Ishikawa (cell line): ENCODE measurements around the gene MED12L.

Source experiments
- CEBPB ChIP-seq: IDR thresholded peaks from 2 replicates; pipeline ENCODE4 v1.6.1; 2012
- CREB1 ChIP-seq: IDR thresholded peaks from 2 replicates; pipeline ENCODE4 v1.6.1; 2012; ENCODE audit warnings: low read depth
- EGR1 ChIP-seq: IDR thresholded peaks from 2 replicates; pipeline ENCODE4 v1.6.1; 2012
- EP300 ChIP-seq: IDR thresholded peaks from 2 replicates; pipeline ENCODE4 v1.6.1; 2012; ENCODE audit warnings: borderline replicate concordance
- FOXM1 ChIP-seq: IDR thresholded peaks from 2 replicates; pipeline ENCODE4 v1.6.1; 2012; ENCODE audit warnings: low read depth, borderline replicate concordance
- NFIC ChIP-seq: IDR thresholded peaks from 2 replicates; pipeline ENCODE4 v1.6.1; 2012
- RAD21 ChIP-seq: IDR thresholded peaks from 2 replicates; pipeline ENCODE4 v1.6.1; 2012; ENCODE audit warnings: low read depth
- TAF1 ChIP-seq: IDR thresholded peaks from 2 replicates; pipeline ENCODE4 v1.6.1; 2012; ENCODE audit warnings: low read depth, mild to moderate bottlenecking
- TCF12 ChIP-seq: IDR thresholded peaks from 2 replicates; pipeline ENCODE4 v1.6.1; 2012; ENCODE audit warnings: low read depth
- TEAD4 ChIP-seq: IDR thresholded peaks from 2 replicates; pipeline ENCODE4 v1.6.1; 2012
- YY1 ChIP-seq: IDR thresholded peaks from 2 replicates; pipeline ENCODE4 v1.6.1; 2012; ENCODE audit warnings: low read depth
- ZBTB7A ChIP-seq: IDR thresholded peaks from 2 replicates; pipeline ENCODE4 v1.6.1; 2012; ENCODE audit warnings: low read depth
- TF ChIP-seq, protein P1 (sequence below): IDR thresholded peaks from 2 replicates; pipeline ENCODE4 v1.6.1; 2012
- TF ChIP-seq, protein P2 (sequence below): IDR thresholded peaks from 2 replicates; pipeline ENCODE4 v1.6.1; 2012; ENCODE audit warnings: low read depth, mild to moderate bottlenecking
- TF ChIP-seq, protein P3 (sequence below): IDR thresholded peaks from 2 replicates; pipeline ENCODE4 v1.6.1; 2012

MED12L gene

DNA sequence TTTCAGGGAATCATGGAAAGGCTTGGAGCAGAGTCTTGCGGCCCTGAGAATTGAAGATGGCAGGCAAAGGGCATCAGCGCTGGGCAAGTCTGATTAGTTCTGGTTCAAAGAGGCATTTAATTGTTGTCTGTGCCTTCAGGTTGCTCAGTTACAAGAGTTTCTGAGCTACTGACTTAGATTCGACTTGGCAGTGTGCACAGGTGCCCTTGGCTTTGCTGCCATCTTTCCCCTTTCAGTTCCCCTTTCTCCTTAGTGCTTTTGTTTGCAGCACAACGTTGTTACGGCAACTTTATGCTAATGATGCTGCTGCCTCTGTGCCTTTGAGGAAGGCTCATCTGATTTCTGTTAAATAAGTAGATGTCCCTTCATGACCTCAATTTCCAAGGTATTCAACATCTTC lies 180.4 kb downstream of the MED12L start:
- TF ChIP-seq YY1 (no peak), RAD21 (no peak), NFIC (no peak), TEAD4 (no peak), CEBPB (no peak), ZBTB7A (no peak), TCF12 (no peak), TAF1 (no peak), EP300 (no peak)
- TF ChIP-seq, protein P1, sequence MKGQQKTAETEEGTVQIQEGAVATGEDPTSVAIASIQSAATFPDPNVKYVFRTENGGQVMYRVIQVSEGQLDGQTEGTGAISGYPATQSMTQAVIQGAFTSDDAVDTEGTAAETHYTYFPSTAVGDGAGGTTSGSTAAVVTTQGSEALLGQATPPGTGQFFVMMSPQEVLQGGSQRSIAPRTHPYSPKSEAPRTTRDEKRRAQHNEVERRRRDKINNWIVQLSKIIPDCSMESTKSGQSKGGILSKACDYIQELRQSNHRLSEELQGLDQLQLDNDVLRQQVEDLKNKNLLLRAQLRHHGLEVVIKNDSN = no peak
- TF ChIP-seq, protein P2, sequence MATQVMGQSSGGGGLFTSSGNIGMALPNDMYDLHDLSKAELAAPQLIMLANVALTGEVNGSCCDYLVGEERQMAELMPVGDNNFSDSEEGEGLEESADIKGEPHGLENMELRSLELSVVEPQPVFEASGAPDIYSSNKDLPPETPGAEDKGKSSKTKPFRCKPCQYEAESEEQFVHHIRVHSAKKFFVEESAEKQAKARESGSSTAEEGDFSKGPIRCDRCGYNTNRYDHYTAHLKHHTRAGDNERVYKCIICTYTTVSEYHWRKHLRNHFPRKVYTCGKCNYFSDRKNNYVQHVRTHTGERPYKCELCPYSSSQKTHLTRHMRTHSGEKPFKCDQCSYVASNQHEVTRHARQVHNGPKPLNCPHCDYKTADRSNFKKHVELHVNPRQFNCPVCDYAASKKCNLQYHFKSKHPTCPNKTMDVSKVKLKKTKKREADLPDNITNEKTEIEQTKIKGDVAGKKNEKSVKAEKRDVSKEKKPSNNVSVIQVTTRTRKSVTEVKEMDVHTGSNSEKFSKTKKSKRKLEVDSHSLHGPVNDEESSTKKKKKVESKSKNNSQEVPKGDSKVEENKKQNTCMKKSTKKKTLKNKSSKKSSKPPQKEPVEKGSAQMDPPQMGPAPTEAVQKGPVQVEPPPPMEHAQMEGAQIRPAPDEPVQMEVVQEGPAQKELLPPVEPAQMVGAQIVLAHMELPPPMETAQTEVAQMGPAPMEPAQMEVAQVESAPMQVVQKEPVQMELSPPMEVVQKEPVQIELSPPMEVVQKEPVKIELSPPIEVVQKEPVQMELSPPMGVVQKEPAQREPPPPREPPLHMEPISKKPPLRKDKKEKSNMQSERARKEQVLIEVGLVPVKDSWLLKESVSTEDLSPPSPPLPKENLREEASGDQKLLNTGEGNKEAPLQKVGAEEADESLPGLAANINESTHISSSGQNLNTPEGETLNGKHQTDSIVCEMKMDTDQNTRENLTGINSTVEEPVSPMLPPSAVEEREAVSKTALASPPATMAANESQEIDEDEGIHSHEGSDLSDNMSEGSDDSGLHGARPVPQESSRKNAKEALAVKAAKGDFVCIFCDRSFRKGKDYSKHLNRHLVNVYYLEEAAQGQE = no peak

DNA sequence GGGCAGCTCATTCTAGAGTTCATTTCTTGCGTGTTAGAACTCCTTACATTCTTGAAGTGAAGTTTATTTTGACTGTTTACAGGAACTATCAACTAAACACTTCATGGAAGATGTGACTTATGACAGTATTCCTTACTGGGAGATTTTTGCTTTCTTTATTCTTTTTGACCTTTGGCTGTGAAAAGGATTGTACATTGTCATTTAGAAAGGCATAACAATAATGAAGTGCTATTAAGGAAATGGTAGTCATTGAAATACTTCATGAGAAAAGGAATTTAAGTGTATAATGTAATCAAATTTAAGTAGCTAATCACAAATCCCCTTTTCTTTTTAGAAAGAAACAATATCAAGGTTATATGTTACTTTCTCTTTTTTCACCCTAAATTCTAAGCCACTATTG lies 181.6 kb downstream of the MED12L start:
- TF ChIP-seq, protein P2 = no peak
- TF ChIP-seq YY1 (no peak), FOXM1 (no peak), TAF1 (no peak), RAD21 (no peak), ZBTB7A (no peak)
- TF ChIP-seq, protein P1 = no peak

DNA sequence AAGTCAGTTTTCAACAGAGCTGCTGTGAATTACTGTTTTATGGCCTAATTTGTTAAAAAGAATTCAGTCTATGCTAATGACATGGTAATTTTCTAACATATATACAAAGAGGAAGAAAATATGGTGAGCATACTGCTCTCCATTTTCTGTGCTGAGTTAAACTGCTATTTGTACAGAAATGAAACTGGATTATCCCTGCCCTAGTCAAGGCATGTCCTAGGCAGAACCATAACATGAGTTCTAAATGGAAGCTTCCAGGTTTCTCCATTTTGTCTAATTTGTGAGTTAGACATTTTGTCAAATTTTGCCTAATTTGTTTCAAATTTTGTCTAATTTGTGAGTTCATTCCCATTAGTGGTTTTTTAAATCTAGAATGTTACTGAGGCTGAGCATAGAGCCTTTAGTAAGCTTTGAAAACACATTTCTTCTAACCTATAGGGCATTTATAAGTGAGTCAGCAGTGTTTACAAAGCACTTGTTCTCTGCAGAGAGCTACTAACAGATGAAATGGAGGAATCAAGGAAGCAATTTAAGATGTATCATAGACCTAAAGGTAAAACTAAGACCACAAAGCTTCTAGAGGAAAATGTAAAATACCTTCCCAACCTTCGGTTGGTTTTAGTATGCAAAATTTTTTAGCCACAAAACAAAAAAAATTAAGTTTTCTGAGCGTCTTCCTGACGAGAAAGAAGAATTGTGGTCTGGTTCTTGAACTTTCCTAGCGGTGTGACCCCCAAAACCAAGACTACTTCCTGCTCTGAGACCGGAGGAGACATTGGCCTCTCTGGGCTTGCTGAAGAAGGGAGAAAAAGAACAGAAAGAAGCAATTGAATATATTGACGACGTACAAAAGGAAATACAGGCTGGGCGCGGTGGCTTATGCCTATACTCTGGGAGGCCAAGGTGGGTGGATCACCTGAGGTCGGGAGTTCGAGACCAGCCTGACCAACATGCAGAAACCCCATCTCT lies 183.1 kb downstream of the MED12L start:
- TF ChIP-seq ZBTB7A = no peak
- TF ChIP-seq, protein P1 = no peak
- no peak for TF ChIP-seq CEBPB
- TF ChIP-seq, protein P3, sequence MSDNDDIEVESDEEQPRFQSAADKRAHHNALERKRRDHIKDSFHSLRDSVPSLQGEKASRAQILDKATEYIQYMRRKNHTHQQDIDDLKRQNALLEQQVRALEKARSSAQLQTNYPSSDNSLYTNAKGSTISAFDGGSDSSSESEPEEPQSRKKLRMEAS = no peak
- TF ChIP-seq RAD21 = no peak
- TF ChIP-seq YY1 = no peak
- no peak for TF ChIP-seq EGR1
- no peak for TF ChIP-seq NFIC
- TF ChIP-seq TAF1 = no peak
- TF ChIP-seq FOXM1 = no peak
- no peak for TF ChIP-seq EP300
- no peak for TF ChIP-seq TEAD4
- TF ChIP-seq TCF12 = no peak
- TF ChIP-seq CREB1 = no peak
- TF ChIP-seq, protein P2 = no peak

DNA sequence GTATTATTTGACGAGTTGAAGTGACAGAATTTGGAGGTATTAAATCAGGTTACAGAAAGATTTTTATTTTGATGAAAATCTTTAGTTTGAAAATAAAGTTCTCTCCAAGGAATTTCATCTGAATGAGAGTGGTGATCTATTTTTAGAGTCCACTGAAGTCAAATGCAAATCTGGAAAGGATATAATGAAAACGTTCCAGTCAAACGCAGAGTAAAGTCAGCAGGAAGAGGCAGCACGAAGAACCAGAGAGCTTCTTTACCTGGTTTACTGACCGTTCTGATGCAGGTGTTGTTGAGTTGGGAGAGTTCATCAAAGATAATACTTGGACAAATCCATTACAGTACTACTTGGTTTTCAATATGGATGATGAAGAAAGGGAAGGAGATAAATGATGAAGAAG lies 184.2 kb downstream of the MED12L start:
- no peak for TF ChIP-seq YY1

DNA sequence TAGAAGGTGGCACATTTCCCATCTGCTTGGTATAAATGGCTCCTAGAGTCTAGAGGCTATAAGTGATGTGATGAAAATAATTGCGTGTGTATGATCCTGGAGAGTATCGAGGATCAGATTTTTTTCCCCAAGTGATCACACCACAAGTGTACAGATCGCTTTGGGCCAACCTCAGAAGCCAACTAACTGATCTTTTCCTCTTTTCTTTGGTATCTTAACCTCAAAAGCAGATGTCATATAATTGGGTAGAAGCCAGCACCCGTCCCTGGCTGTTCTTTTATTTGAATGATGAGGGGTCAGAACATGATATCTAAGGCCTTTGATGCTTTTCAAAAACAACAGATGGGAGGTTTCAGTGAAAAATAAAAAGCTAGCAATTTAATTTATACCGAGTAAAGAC lies 189.6 kb downstream of the MED12L start:
- no peak for TF ChIP-seq TEAD4
- TF ChIP-seq CEBPB = no peak
- TF ChIP-seq, protein P3 = no peak
- TF ChIP-seq NFIC = no peak
- TF ChIP-seq TCF12 = no peak
- TF ChIP-seq RAD21 = no peak
- no peak for TF ChIP-seq YY1
- TF ChIP-seq, protein P2 = no peak
- no peak for TF ChIP-seq FOXM1
- no peak for TF ChIP-seq EP300
- no peak for TF ChIP-seq TAF1
- TF ChIP-seq, protein P1 = no peak
- TF ChIP-seq EGR1 = no peak
